ENCODE results near the gene TUBA8. TPM values are rescaled to one million over a fixed set of nuclear protein-coding genes. Genes with fewer than 3 reads are reported as not detected.
"Not testable (repeated sequence)": the region's sequence is repeated elsewhere in the genome, so short reads cannot be mapped to it uniquely, and the experiment has no call there.

The TUBA8 gene
- total RNA-seq, 1 experiment from 2014 or later: 2.6 TPM

GRCh38 chr22:18156878-18157713 lies 46.5 kb downstream of the TUBA8 start:
- CTCF ChIA-PET: no interaction called here
- Mint-ChIP-seq H3K27me3 (ENCODE audit: unreplicated experiment) (no peaks in the 10 kb centered on the region), H3K4me3 (ENCODE audit: low read depth, unreplicated experiment) (no peak overlapping the region), H3K9me3 (ENCODE audit: low read depth, unreplicated experiment) (no peaks in the 10 kb centered on the region), H3K27ac (ENCODE audit: unreplicated experiment) (no peak overlapping the region), H3K36me3 (ENCODE audit: insufficient read depth, unreplicated experiment) (no peaks in the 10 kb centered on the region), H3K4me1 (ENCODE audit: low read depth, unreplicated experiment) (no peaks in the 10 kb centered on the region)
- peak; percentile 89 for TF ChIP-seq CTCF (IDR thresholded peaks at IDR 0.05; ENCODE audit: unreplicated experiment)
- DNase-seq: peak; percentile 72
- no TSS peak for BruUV-seq (replicated peaks)
- intact Hi-C loops (cut with micrococcal nuclease; ENCODE audit: unreplicated experiment): no loop called here

DNA sequence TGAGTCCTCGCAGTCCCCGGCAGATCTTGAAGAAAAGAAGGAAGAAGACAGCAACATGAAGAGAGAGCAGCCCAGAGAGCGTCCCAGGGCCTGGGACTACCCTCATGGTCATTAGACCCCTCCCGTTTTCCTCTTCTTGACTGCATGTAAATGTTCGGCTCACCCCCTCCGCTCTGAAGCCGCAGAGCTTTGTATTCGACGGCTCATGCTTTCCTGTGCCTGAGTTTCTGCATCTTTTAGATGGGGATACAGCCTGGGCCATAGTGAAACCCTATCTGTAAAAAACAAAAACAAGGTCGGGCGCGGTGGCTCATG lies 47.1 kb downstream of the TUBA8 start:
- intact Hi-C loops (cut with micrococcal nuclease; ENCODE audit: unreplicated experiment): no loop called here
- H3K9me3 Mint-ChIP-seq (ENCODE audit: low read depth, unreplicated experiment): no peaks in the 10 kb centered on the region
- no peak for DNase-seq
- CTCF ChIA-PET: no interaction called here
- no peak for TF ChIP-seq CTCF (IDR thresholded peaks at IDR 0.05; ENCODE audit: unreplicated experiment)
- no peaks in the 10 kb centered on the region for H3K36me3 Mint-ChIP-seq (ENCODE audit: insufficient read depth, unreplicated experiment)
- no peak overlapping the region for H3K27ac Mint-ChIP-seq (ENCODE audit: unreplicated experiment)
- no peaks in the 10 kb centered on the region for H3K27me3 Mint-ChIP-seq (ENCODE audit: unreplicated experiment)
- no peak overlapping the region for H3K4me3 Mint-ChIP-seq (ENCODE audit: low read depth, unreplicated experiment)
- H3K4me1 Mint-ChIP-seq (ENCODE audit: low read depth, unreplicated experiment): no peaks in the 10 kb centered on the region
- BruUV-seq (replicated peaks): no TSS peak

- DNase-seq; H3K4me3 Mint-ChIP-seq (ENCODE audit: low read depth, unreplicated experiment); BruUV-seq (replicated peaks); H3K36me3 Mint-ChIP-seq (ENCODE audit: insufficient read depth, unreplicated experiment); H3K27ac Mint-ChIP-seq (ENCODE audit: unreplicated experiment); intact Hi-C loops (cut with micrococcal nuclease; ENCODE audit: unreplicated experiment); H3K27me3 Mint-ChIP-seq (ENCODE audit: unreplicated experiment); H3K4me1 Mint-ChIP-seq (ENCODE audit: low read depth, unreplicated experiment); H3K9me3 Mint-ChIP-seq (ENCODE audit: low read depth, unreplicated experiment): not testable (repeated sequence)
- CTCF ChIA-PET: interaction anchor here (0.7 kb wide), 1 partner anchor 84 kb away, joined by 4 read pairs; no protein-coding TSS in a partner anchor
Measured at GRCh38 chr22:18160641-18161040, 50.0 kb downstream of the TUBA8 start.

DNA sequence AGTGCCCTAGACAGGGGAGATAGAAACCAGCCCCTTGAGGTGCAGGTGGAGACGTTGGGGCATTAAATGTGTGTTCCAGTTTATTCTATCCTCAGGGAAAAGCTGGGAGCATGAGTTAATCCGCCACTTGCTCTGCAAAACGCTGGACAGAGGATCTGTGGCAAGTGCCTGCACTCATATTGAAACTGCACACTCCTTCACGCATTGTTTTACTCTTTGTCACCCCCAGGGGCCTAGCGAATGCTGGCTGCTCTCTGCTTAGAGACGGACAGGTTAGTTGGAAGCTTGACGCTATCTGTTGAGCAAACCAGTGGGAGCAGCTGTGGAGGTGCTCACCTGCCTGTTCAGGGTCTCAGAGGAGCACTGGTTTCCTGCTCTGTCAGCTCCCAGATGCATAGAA lies 53.2 kb downstream of the TUBA8 start:
- H3K9me3 Mint-ChIP-seq (ENCODE audit: low read depth, unreplicated experiment); H3K36me3 Mint-ChIP-seq (ENCODE audit: insufficient read depth, unreplicated experiment); H3K4me3 Mint-ChIP-seq (ENCODE audit: low read depth, unreplicated experiment); BruUV-seq (replicated peaks); CTCF ChIA-PET; H3K27ac Mint-ChIP-seq (ENCODE audit: unreplicated experiment); DNase-seq; intact Hi-C loops (cut with micrococcal nuclease; ENCODE audit: unreplicated experiment); H3K27me3 Mint-ChIP-seq (ENCODE audit: unreplicated experiment); H3K4me1 Mint-ChIP-seq (ENCODE audit: low read depth, unreplicated experiment): not testable (repeated sequence)

DNA sequence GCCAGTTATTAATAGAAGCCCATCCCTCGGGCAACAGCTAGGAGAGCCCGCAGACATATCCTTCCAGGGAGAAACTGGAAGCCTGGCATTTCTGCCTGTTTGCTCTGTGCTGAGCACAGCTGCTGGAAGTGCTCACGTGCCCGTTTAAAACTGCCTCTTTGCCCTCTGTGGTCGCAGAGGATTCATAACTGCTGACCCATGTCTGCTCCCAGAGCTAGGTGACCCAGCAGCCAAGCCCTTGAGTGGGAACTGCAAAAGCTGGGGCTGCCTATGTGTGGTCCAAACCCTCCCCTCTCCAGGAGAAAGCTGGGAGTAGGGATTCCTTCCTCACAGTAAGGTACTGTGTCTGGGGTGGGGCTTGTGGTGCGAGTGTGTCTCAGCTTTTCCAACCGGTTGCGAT lies 54.0 kb downstream of the TUBA8 start:
- H3K4me3 Mint-ChIP-seq (ENCODE audit: low read depth, unreplicated experiment); DNase-seq; BruUV-seq (replicated peaks); intact Hi-C loops (cut with micrococcal nuclease; ENCODE audit: unreplicated experiment); CTCF ChIA-PET; H3K9me3 Mint-ChIP-seq (ENCODE audit: low read depth, unreplicated experiment); H3K27me3 Mint-ChIP-seq (ENCODE audit: unreplicated experiment); H3K27ac Mint-ChIP-seq (ENCODE audit: unreplicated experiment); H3K4me1 Mint-ChIP-seq (ENCODE audit: low read depth, unreplicated experiment); H3K36me3 Mint-ChIP-seq (ENCODE audit: insufficient read depth, unreplicated experiment): not testable (repeated sequence)

GRCh38 chr22:18165356-18165755 lies 54.7 kb downstream of the TUBA8 start:
- H3K9me3 Mint-ChIP-seq (ENCODE audit: low read depth, unreplicated experiment); H3K4me3 Mint-ChIP-seq (ENCODE audit: low read depth, unreplicated experiment); CTCF ChIA-PET; intact Hi-C loops (cut with micrococcal nuclease; ENCODE audit: unreplicated experiment); BruUV-seq (replicated peaks); DNase-seq; H3K27me3 Mint-ChIP-seq (ENCODE audit: unreplicated experiment); H3K4me1 Mint-ChIP-seq (ENCODE audit: low read depth, unreplicated experiment); H3K27ac Mint-ChIP-seq (ENCODE audit: unreplicated experiment); H3K36me3 Mint-ChIP-seq (ENCODE audit: insufficient read depth, unreplicated experiment): not testable (repeated sequence)

DNA sequence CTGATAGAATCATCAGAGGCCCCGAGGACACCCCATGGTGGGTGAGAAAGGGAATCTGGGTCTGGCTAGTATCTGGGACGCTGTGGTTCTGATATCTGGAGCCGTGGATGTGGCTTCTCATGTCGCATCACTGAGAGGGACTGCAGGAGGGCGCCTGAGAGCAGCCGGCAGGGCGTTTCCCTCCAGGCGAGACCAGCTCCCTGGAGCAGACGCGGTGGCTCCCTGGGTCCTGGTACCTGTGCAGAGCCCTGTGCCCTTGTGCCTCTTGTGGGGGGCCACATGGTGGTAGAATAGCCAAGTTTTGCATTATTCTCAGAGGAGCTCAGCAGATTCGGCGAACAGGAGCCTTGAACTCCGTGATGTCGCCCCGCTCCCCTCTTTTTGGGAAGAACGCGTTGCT lies 59.7 kb downstream of the TUBA8 start:
- H3K36me3 Mint-ChIP-seq (ENCODE audit: insufficient read depth, unreplicated experiment); intact Hi-C loops (cut with micrococcal nuclease; ENCODE audit: unreplicated experiment); BruUV-seq (replicated peaks); DNase-seq; H3K4me3 Mint-ChIP-seq (ENCODE audit: low read depth, unreplicated experiment); CTCF ChIA-PET; H3K9me3 Mint-ChIP-seq (ENCODE audit: low read depth, unreplicated experiment); H3K27me3 Mint-ChIP-seq (ENCODE audit: unreplicated experiment); H3K27ac Mint-ChIP-seq (ENCODE audit: unreplicated experiment); H3K4me1 Mint-ChIP-seq (ENCODE audit: low read depth, unreplicated experiment): not testable (repeated sequence)

- intact Hi-C loops (cut with micrococcal nuclease; ENCODE audit: unreplicated experiment); DNase-seq; H3K36me3 Mint-ChIP-seq (ENCODE audit: insufficient read depth, unreplicated experiment); H3K9me3 Mint-ChIP-seq (ENCODE audit: low read depth, unreplicated experiment); H3K4me3 Mint-ChIP-seq (ENCODE audit: low read depth, unreplicated experiment); H3K27me3 Mint-ChIP-seq (ENCODE audit: unreplicated experiment); H3K27ac Mint-ChIP-seq (ENCODE audit: unreplicated experiment); H3K4me1 Mint-ChIP-seq (ENCODE audit: low read depth, unreplicated experiment); BruUV-seq (replicated peaks); CTCF ChIA-PET: not testable (repeated sequence)
Measured at GRCh38 chr22:18172203-18172602, 61.6 kb downstream of the TUBA8 start.

GRCh38 chr22:18172776-18173175 lies 62.2 kb downstream of the TUBA8 start:
- CTCF ChIA-PET: not testable (repeated sequence)

More at GRCh38 chr22:18172776-18173175, 62.2 kb downstream of the TUBA8 start:
- H3K9me3 Mint-ChIP-seq (ENCODE audit: low read depth, unreplicated experiment); DNase-seq; BruUV-seq (replicated peaks); intact Hi-C loops (cut with micrococcal nuclease; ENCODE audit: unreplicated experiment); H3K4me3 Mint-ChIP-seq (ENCODE audit: low read depth, unreplicated experiment); H3K27me3 Mint-ChIP-seq (ENCODE audit: unreplicated experiment); H3K36me3 Mint-ChIP-seq (ENCODE audit: insufficient read depth, unreplicated experiment); H3K27ac Mint-ChIP-seq (ENCODE audit: unreplicated experiment); H3K4me1 Mint-ChIP-seq (ENCODE audit: low read depth, unreplicated experiment): not testable (repeated sequence)

Measured in Calu3 (cell line).